Panc1 (cell line): ENCODE measurements around the gene ADIPOR2.
"Not testable (repeated sequence)": the region's sequence is repeated elsewhere in the genome, so short reads cannot be mapped to it uniquely, and the experiment has no call there.

Experiments
- POLR2AphosphoS5 ChIP-seq: IDR thresholded peaks from 2 replicates; pipeline ENCODE4 v1.6.1; 2012; ENCODE audit warnings: mild to moderate bottlenecking, low read depth, low read length, moderate library complexity
- TF ChIP-seq, protein P1 (sequence below): fragments of 450-650 bp; IDR thresholded peaks from 2 replicates; pipeline ENCODE4 v1.5.1; 2017; ENCODE audit warnings: mild to moderate bottlenecking

DNA sequence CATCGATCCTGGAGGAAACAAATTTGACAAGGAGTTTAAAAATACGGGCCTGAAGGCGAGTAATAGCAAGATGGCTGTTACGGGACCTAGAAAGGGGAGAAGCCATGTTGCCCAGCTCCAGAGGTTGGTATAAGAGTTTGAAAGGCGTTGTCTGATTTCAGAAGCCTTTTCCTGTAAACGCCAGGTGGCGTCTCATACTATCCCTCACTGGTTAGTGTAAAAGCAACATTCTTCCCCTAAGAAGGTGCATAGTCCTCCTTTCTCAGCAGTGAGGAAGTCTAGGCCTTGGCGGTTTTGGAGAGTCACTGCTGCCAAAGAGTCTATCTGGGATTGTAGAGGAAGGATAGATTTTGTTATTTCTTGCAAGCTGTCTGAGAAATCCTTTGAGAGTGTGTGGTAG, 20.0 kb downstream of the ADIPOR2 start:
- not testable (repeated sequence) for TF ChIP-seq POLR2AphosphoS5
- TF ChIP-seq, protein P1, sequence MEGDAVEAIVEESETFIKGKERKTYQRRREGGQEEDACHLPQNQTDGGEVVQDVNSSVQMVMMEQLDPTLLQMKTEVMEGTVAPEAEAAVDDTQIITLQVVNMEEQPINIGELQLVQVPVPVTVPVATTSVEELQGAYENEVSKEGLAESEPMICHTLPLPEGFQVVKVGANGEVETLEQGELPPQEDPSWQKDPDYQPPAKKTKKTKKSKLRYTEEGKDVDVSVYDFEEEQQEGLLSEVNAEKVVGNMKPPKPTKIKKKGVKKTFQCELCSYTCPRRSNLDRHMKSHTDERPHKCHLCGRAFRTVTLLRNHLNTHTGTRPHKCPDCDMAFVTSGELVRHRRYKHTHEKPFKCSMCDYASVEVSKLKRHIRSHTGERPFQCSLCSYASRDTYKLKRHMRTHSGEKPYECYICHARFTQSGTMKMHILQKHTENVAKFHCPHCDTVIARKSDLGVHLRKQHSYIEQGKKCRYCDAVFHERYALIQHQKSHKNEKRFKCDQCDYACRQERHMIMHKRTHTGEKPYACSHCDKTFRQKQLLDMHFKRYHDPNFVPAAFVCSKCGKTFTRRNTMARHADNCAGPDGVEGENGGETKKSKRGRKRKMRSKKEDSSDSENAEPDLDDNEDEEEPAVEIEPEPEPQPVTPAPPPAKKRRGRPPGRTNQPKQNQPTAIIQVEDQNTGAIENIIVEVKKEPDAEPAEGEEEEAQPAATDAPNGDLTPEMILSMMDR, result not testable (repeated sequence)
